OCI-LY3 (cell line): ENCODE measurements around the gene FAT1.

ENCODE experiments used
- H2AFZ ChIP-seq: fragments of 200-600, 300-600 bp; shearing (Covaris generic); 2 replicates; pipeline ENCODE4 v1.6.0; 2014; ENCODE audit warnings: antibody characterized with exemption, low read depth, low read length
- H3K27ac ChIP-seq: fragments of 200-600, 300-600 bp; sonication (generic); 2 replicates; pipeline ENCODE4 v1.5.1; 2014; ENCODE audit warnings: mild to moderate bottlenecking, low read length, moderate library complexity, mixed read lengths
- H3K27me3 ChIP-seq: fragments of 200-600, 300-600 bp; sonication (generic); 2 replicates; pipeline ENCODE4 v1.6.1; 2014; ENCODE audit warnings: low read depth, low read length, mixed read lengths
- H3K36me3 ChIP-seq: fragments of 200-600, 300-600 bp; sonication (generic); replicated peaks from 2 replicates; pipeline ENCODE3; 2014; ENCODE audit warnings: low read depth, low read length, mixed read lengths
- H3K4me1 ChIP-seq: fragments of 300-600, 200-600 bp; sonication (generic); 2 replicates; pipeline ENCODE4 v1.6.1; 2014; ENCODE audit warnings: low read length, mixed read lengths
- H3K4me2 ChIP-seq: fragments of 200-600, 300-600 bp; sonication (generic); 2 replicates; pipeline ENCODE4 v1.6.1; 2014; ENCODE audit warnings: low read length, mixed read lengths
- H3K4me3 ChIP-seq: fragments of 300-600, 200-600 bp; sonication (generic); 2 replicates; pipeline ENCODE4 v1.5.1; 2014; ENCODE audit warnings: antibody characterized with exemption, mild to moderate bottlenecking, low read length, moderate library complexity
- H3K79me2 ChIP-seq: fragments of 300-600, 200-600 bp; shearing (Covaris generic); 2 replicates; pipeline ENCODE4 v1.6.1; 2014; ENCODE audit warnings: mild to moderate bottlenecking, low read length, mixed read lengths
- H3K9ac ChIP-seq: fragments of 300-600, 200-600 bp; shearing (Covaris generic); 2 replicates; pipeline ENCODE4 v1.6.0; 2014; ENCODE audit warnings: mild to moderate bottlenecking, low read length, moderate library complexity
- H3K9me3 ChIP-seq: fragments of 200-600, 300-600 bp; shearing (Covaris generic); 2 replicates; pipeline ENCODE4 v1.6.1; 2014; ENCODE audit warnings: low read length, mixed read lengths; ENCODE audit not compliant: insufficient read depth
- H4K20me1 ChIP-seq: fragments of 200-600, 300-600 bp; sonication (generic); 2 replicates; pipeline ENCODE4 v1.6.1; 2016; ENCODE audit warnings: low read length, mixed read lengths; ENCODE audit not compliant: insufficient read depth
- EZH2phosphoT487 ChIP-seq: fragments of 200-600 bp; shearing (Covaris generic); IDR thresholded peaks from 2 replicates; pipeline ENCODE4 v1.6.1; 2018; ENCODE audit warnings: antibody characterized with exemption, mixed run types, low read depth
- TF ChIP-seq, protein P1 (sequence below): fragments of 200-600, 300-600 bp; sonication (generic); IDR thresholded peaks from 2 replicates; pipeline ENCODE4 v1.5.1; 2014; ENCODE audit warnings: antibody characterized with exemption, low read length, low read depth

The FAT1 gene

DNA sequence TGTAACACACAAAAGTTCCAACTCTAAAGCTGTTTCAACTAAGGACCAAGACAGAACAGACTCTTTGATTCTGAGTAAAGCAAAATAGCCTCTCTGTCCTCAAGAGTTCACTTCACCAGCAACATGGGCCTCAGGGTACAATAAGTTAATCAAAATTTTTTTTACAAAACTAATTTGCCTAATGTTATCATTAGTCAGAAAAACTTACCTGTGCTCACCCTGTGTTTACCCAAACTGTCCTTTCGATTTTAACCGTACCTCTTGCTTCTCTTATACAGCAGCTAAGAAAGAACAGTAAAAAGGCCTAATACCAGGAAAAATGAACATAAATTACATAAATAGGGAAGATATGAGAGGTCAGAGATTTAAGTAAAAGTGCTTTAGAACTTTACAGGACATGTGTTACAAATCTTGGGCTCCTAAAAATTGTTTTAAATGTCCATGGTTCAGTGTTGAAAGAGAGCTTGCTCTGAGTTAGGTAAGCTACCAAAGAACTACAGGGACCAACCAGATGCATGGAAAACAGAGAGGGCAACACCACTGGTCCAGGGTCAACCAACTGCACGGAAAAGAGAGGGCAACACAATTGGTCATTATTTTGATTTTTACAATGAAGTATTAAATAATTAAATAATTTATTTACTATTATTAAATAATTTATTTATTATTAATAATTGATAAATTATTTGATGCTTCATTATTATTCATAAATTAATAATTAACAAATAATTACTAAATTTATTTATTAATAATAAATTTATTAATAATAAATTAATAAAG, 73.1 kb downstream of the FAT1 start:
- H3K36me3 ChIP-seq: no peaks in the 10 kb centered on the region
- no peak overlapping the region for H3K27ac ChIP-seq
- TF ChIP-seq EZH2phosphoT487: no peak
- TF ChIP-seq, protein P1, sequence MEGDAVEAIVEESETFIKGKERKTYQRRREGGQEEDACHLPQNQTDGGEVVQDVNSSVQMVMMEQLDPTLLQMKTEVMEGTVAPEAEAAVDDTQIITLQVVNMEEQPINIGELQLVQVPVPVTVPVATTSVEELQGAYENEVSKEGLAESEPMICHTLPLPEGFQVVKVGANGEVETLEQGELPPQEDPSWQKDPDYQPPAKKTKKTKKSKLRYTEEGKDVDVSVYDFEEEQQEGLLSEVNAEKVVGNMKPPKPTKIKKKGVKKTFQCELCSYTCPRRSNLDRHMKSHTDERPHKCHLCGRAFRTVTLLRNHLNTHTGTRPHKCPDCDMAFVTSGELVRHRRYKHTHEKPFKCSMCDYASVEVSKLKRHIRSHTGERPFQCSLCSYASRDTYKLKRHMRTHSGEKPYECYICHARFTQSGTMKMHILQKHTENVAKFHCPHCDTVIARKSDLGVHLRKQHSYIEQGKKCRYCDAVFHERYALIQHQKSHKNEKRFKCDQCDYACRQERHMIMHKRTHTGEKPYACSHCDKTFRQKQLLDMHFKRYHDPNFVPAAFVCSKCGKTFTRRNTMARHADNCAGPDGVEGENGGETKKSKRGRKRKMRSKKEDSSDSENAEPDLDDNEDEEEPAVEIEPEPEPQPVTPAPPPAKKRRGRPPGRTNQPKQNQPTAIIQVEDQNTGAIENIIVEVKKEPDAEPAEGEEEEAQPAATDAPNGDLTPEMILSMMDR: no peak
- H3K9me3 ChIP-seq: no peaks in the 10 kb centered on the region
- no peaks in the 10 kb centered on the region for H4K20me1 ChIP-seq
- H3K4me3 ChIP-seq: no peak overlapping the region
- H3K4me2 ChIP-seq: no peak overlapping the region
- no peak overlapping the region for H2AFZ ChIP-seq
- no peaks in the 10 kb centered on the region for H3K27me3 ChIP-seq
- H3K4me1 ChIP-seq: no peaks in the 10 kb centered on the region
- no peaks in the 10 kb centered on the region for H3K79me2 ChIP-seq
- H3K9ac ChIP-seq: no peak overlapping the region

DNA sequence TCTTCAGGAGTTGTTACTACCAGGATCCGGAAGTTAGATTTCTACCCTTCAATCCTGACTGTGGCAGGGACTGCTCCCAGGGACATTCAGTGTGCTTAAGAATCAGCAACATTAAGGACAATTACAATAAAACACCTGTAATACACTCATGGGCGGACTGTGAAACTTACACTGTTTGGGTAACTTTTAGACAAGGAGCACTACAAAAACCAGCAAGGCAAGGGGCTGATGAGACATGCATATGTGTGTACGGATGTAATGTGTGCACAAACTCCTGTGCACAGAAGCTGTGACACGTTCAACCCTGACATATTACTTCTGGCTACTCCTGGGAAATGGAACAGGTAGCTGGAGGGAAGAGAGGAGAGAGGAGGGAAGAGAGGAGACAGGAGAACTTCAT, 75.8 kb downstream of the FAT1 start:
- Histone ChIP-seq H3K27me3 (no peaks in the 10 kb centered on the region), H3K36me3 (no peaks in the 10 kb centered on the region), H3K9me3 (no peaks in the 10 kb centered on the region), H3K27ac (no peak overlapping the region), H3K4me2 (no peak overlapping the region), H2AFZ (no peak overlapping the region), H3K4me1 (no peaks in the 10 kb centered on the region), H4K20me1 (no peaks in the 10 kb centered on the region), H3K9ac (no peak overlapping the region), H3K4me3 (no peak overlapping the region), H3K79me2 (no peaks in the 10 kb centered on the region)
- TF ChIP-seq EZH2phosphoT487: no peak
- TF ChIP-seq, protein P1: no peak

DNA sequence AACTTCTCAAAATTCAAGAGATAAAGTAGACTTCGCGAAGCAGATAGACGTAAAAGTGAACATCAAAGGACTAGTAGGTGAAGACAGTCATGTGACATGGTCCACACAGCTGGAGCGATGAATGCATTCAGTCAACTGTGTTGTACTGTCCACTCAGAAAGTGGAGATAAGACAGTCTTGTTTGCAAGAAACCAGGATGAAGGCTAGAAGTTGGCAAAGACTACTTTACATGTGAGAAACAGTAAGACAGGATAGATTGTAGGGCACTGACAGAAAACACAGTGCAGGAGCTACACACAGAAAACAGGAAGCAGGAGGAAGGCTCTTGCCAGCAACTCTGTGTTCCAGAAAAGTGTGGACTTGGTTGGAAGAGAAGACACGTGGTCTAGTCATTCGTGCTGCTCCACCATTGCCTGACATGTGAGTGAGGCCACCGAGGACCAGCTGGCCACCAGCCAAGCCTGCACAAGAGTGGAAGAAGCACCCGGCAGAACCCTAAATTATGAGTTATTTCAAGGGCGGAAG, 78.9 kb downstream of the FAT1 start:
- H3K79me2 ChIP-seq: no peaks in the 10 kb centered on the region
- H3K27me3 ChIP-seq: no peaks in the 10 kb centered on the region
- TF ChIP-seq, protein P1: no peak
- no peak for TF ChIP-seq EZH2phosphoT487
- H3K4me1 ChIP-seq: no peaks in the 10 kb centered on the region
- H4K20me1 ChIP-seq: no peaks in the 10 kb centered on the region
- no peak overlapping the region for H3K9ac ChIP-seq
- H3K9me3 ChIP-seq: no peaks in the 10 kb centered on the region
- H3K36me3 ChIP-seq: no peaks in the 10 kb centered on the region
- no peak overlapping the region for H3K4me3 ChIP-seq
- H3K27ac ChIP-seq: no peak overlapping the region
- H3K4me2 ChIP-seq: no peak overlapping the region
- H2AFZ ChIP-seq: no peak overlapping the region

DNA sequence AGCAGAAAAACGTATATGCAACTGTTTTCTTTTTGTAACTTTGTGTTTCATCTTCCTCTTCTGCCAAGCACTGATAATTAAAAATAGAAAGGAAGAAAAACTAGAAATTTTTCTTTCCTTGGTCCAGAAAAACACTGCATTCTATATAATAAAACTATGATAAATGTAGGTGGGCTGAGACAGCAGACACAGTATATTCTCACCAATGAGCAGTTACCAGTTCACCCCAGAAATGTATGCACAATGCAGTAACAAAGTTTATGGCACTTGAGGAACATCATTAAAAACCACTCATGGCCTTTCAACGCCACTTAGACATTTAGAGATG, 79.4 kb downstream of the FAT1 start:
- Histone ChIP-seq H3K79me2 (no peaks in the 10 kb centered on the region), H2AFZ (no peak overlapping the region), H4K20me1 (no peaks in the 10 kb centered on the region), H3K4me3 (no peak overlapping the region), H3K36me3 (no peaks in the 10 kb centered on the region), H3K9me3 (no peaks in the 10 kb centered on the region), H3K27me3 (no peaks in the 10 kb centered on the region), H3K4me1 (no peaks in the 10 kb centered on the region), H3K9ac (no peak overlapping the region), H3K4me2 (no peak overlapping the region), H3K27ac (no peak overlapping the region)
- TF ChIP-seq EZH2phosphoT487: no peak
- TF ChIP-seq, protein P1: no peak
